BE2C (cell line): ENCODE measurements around the gene CDR2L.
A peak's percentile ranks its signal among the peaks of the same experiment; 100 is the strongest.
"Not testable (repeated sequence)": the region's sequence is repeated elsewhere in the genome, so short reads cannot be mapped to it uniquely, and the experiment has no call there.

Experiments
- DNase-seq: peaks from one replicate; pipeline ENCODE4 v3.0.0-alpha.2; 2020
- H3K27me3 ChIP-seq: fragments of 250-450 bp; sonication (Bioruptor Pico); 2 replicates; pipeline ENCODE4 v1.5.1; 2020; ENCODE audit warnings: mild to moderate bottlenecking
- H3K36me3 ChIP-seq: fragments of 250-450 bp; sonication (Bioruptor Pico); 2 replicates; pipeline ENCODE4 v1.5.1; 2020; ENCODE audit warnings: mild to moderate bottlenecking
- H3K4me1 ChIP-seq: fragments of 250-450 bp; sonication (Bioruptor Pico); 2 replicates; pipeline ENCODE4 v1.5.1; 2020
- H3K4me3 ChIP-seq: 2 replicates; pipeline ENCODE4 v1.5.1; 2011; ENCODE audit warnings: low read depth, low read length
- H3K9me3 ChIP-seq: fragments of 250-450 bp; sonication (Bioruptor Pico); 2 replicates; pipeline ENCODE4 v1.5.1; 2020
- CTCF ChIP-seq: IDR thresholded peaks from 2 replicates; pipeline ENCODE4 v1.5.1; 2012; ENCODE audit warnings: mild to moderate bottlenecking, low read depth, low read length

CDR2L gene

DNA sequence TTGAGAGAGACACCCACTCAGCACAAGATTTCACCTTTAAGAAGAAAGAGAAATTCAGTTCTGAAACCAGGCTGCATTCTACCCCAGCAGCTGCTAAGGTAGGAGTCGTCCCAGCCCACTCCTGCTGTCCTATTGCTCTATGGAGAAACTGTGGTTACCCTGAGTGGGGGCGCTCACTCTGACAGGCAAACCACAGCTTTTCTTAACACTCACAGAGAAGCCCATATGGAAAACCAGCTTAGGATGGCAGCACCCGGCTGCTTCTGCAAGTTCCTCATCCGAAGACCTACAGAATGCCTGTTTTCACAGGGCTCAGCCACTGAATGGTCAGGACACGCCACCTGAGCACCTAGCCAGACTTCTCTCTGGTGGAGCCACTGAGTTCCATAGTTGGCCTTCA lies 51.8 kb downstream of the CDR2L start:
- Histone ChIP-seq H3K4me3 (no peak overlapping the region), H3K4me1 (no peaks in the 10 kb centered on the region), H3K27me3 (no peaks in the 10 kb centered on the region), H3K36me3 (peaks cover 39% of the 10 kb centered on the region), H3K9me3 (no peaks in the 10 kb centered on the region)
- no peak for TF ChIP-seq CTCF
- no peak for DNase-seq

DNA sequence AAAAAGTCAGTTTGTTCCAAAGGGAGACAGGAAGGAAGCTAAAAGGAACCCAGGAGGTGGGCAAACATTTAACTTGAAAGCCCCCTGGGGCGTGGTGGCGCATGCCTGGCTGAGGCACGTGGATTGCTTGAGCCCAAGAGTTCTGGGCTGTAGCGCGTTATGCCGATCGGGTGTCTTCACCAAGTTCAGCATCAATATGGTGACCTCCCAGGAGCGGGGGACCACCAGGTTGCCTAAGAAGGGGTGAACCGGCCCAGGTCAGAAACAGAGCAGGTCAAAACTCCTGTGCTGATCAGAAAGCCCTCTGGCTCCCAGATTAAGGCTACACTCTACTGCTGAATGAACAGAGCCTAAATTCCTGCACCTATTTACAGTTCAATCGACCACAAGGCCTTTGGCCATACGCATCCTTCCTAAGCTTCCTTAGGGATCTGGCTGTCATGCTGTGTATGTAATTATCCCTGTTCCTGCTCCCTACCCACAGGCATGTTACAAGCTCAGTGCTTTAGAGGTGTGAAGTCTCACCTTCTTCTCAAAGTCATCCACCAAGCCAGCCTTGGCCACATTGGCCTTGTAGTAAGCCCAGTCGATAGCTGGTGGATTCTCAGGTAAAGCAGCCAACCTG lies 54.3 kb downstream of the CDR2L start:
- H3K4me3 ChIP-seq: no peak overlapping the region
- no peak for DNase-seq
- TF ChIP-seq CTCF: no peak
- no peaks in the 10 kb centered on the region for H3K27me3 ChIP-seq
- no peaks in the 10 kb centered on the region for H3K9me3 ChIP-seq
- H3K4me1 ChIP-seq: no peaks in the 10 kb centered on the region
- H3K36me3 ChIP-seq: peaks cover 39% of the 10 kb centered on the region

DNA sequence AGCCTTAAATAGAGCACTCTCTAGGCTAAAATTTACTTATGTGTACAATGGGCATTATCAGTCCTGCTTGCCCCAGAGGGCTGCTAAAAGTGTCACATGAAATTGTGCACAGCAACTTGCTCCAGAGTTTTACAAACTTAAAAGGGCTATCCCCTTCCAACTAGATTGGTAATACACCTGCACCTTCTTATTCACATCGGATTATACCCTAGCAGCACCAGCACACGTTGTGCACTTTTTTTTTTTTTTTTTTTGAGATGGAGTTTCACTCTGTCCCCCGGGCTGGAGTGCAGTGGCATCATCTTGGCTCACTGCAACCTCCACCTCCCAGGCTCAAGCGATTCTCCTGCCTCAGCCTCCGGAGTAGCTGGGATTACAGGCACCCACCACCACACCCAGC lies 56.4 kb downstream of the CDR2L start:
- DNase-seq, H3K9me3 ChIP-seq, H3K27me3 ChIP-seq, H3K4me3 ChIP-seq, H3K4me1 ChIP-seq: not testable (repeated sequence)
- peaks cover 34% of the 10 kb centered on the region for H3K36me3 ChIP-seq

GRCh38 chr17:75044716-75045115 lies 57.3 kb downstream of the CDR2L start:
- DNase-seq: no peak
- Histone ChIP-seq H3K9me3 (no peaks in the 10 kb centered on the region), H3K27me3 (no peaks in the 10 kb centered on the region), H3K4me1 (peaks cover 2% of the 10 kb centered on the region), H3K4me3 (no peak overlapping the region), H3K36me3 (peaks cover 25% of the 10 kb centered on the region)
- TF ChIP-seq CTCF: no peak

- not testable (repeated sequence) for H3K4me1 ChIP-seq, H3K9me3 ChIP-seq, H3K27me3 ChIP-seq, DNase-seq
- H3K36me3 ChIP-seq: peaks cover 18% of the 10 kb centered on the region
- peak overlapping the region; percentile 94 for H3K4me3 ChIP-seq
Observed at GRCh38 chr17:75045946-75046406, 58.5 kb downstream of the CDR2L start.

- DNase-seq: peak; percentile 97
- TF ChIP-seq CTCF: no peak
- H3K36me3 ChIP-seq: peaks cover 16% of the 10 kb centered on the region
- H3K4me3 ChIP-seq: peak within 1 kb of the TSS; percentile 94
- H3K4me1 ChIP-seq: peaks cover 2% of the 10 kb centered on the region
- H3K27me3 ChIP-seq: no peaks in the 10 kb centered on the region
- H3K9me3 ChIP-seq: no peaks in the 10 kb centered on the region
Observed at GRCh38 chr17:75046407-75047289, 59.2 kb downstream of the CDR2L start, which contains the start of the genes ATP5PD and KCTD2. Gene ATP5PD, minus strand, starts transcription at chr17:75046969. Its CDS starts 4,319 bp downstream, at chr17:75042650. Gene KCTD2, plus strand, starts transcription at chr17:75047225. Its CDS starts 26 bp downstream, at chr17:75047251.
